Heart right ventricle (tissue), 16 donors: ENCODE results near the gene PPP4R1. TPM values are rescaled to one million over a fixed set of nuclear protein-coding genes. Genes with fewer than 3 reads are reported as not detected.

Experiments
- ATAC-seq, 8 donors: fragments of 200-7000 bp; cut with Tn5 transposase; one replicate each; pipeline ENCODE4 v1.9.1; 2020; ENCODE audit warnings: mild to moderate bottlenecking in 8 of 8, moderate library complexity in 8 of 8, moderate number of reproducible peaks in 1 of 8
- DNase-seq, 2 donors: peaks; one replicate each; pipeline ENCODE4 v3.0.0-alpha.2; 2020
- H3K27ac ChIP-seq, 10 donors: fragments of 200-600 bp; sonication (generic) in 2 of 10; one replicate each; pipeline versions ENCODE4 v1.5.0 to v1.8.0; 2020 to 2022; ENCODE audit warnings: mild to moderate bottlenecking in 3 of 10
- H3K27me3 ChIP-seq, 7 donors: fragments of 200-600 bp; one replicate each; pipeline ENCODE4 v1.8.0; 2021 to 2022; ENCODE audit warnings: mild to moderate bottlenecking in 2 of 7
- H3K36me3 ChIP-seq, 9 donors: fragments of 200-600 bp; sonication (generic) in 1 of 9; one replicate each; pipeline versions ENCODE4 v1.5.0 to v1.8.0; 2020 to 2022; ENCODE audit warnings: mild to moderate bottlenecking in 2 of 9
- H3K4me1 ChIP-seq, 9 donors: fragments of 200-600 bp; sonication (generic) in 1 of 9; one replicate each; pipeline versions ENCODE4 v1.5.0 to v1.8.0; 2020 to 2022; ENCODE audit warnings: mild to moderate bottlenecking in 4 of 9
- H3K4me3 ChIP-seq, 10 donors: fragments of 200-600 bp; sonication (generic) in 2 of 10; one replicate each; pipeline versions ENCODE4 v1.5.0 to v1.8.0; 2020 to 2022; ENCODE audit warnings: mild to moderate bottlenecking in 7 of 10, moderate library complexity in 2 of 10
- H3K9me3 ChIP-seq, 11 donors: fragments of 200-600 bp in 10 of 11; sonication (generic) in 2 of 11; one replicate each; pipeline versions ENCODE4 v1.5.0 to v1.8.0; 2013 to 2022; ENCODE audit warnings: mild to moderate bottlenecking in 2 of 11, control low read depth in 1 of 11, moderate library complexity in 1 of 11
- WGBS, 2 donors: extraction: QIAGEN DNeasy Blood & Tissue Kit; methylation state at CpG; one replicate each; pipeline ENCODE4 v1.1.7; 2013; ENCODE audit warnings: inconsistent platforms in 1 of 2; 5-methylcytosine and 5-hydroxymethylcytosine counted together
- intact Hi-C, 10 donors: fragments of 100-400 bp; cut with DNase I; formaldehyde crosslinking; loops; one replicate each; pipeline versions ENCODE4 v1.11.1 to v1.14.2; 2022
- polyA plus RNA-seq, 2 donors: library from polyadenylated mRNA; stranded (reverse); fragments of 200-250 nt; gene quantifications; one replicate each; pipeline ENCODE4 v1.2.3, GENCODE V29; 2013
- total RNA-seq, 10 donors: library from RNA; stranded (reverse); fragmentation: NEBNext Ultra II Directional in 3 of 10; extraction: Animal tissue kit (Norgen Biotek cat#: 25700) in 3 of 10; gene quantifications; one replicate each; pipeline versions ENCODE4 v1.2.1 to v1.2.4, GENCODE V29; 2021 to 2023
- TF ChIP-seq, protein P1 (sequence below), 9 donors: fragments of 200-600 bp; sonication (generic) in 2 of 9; IDR thresholded peaks; one replicate each; pipeline versions ENCODE4 v1.5.0 to v1.8.0; 2021 to 2022; ENCODE audit warnings: antibody characterized with exemption in 9 of 9, mild to moderate bottlenecking in 5 of 9, moderate library complexity in 1 of 9
- donor health status: Arrhythmogenic right ventricular cardiomyopathy.
- donor health status: ischemic (EF 13 %, LVEDD 7.1; RV severe dilation, severe dysfunction).
- donor health status: healthy with polysubstance abuse.
- donor health status: DM: no; HTN: yes; CAD: no.
- donor health status: DM: no; HTN: no; CAD: no.
- donor health status: ischemic (EF 25% LVEDD 6.9; RV normal size, moderate dysfunction).
- donor health status: ischemic (EF 25% LVEDD 5.7; RV mildly dilated, moderate dysfunction).
- donor health status: healthy.
- donor health status: DM: yes; HTN: yes; CAD: no.
- donor health status: Ischemic cardiomyopathy.
- donor health status: ischemic (EF 35%, LVEDD 5.7; RV mildly dilated, moderate dysfunction).
- donor health status: nonischemic (EF 11% LVEDD 7.7; RV severe dilation, severe dysfunction).
- donor health status: DM: yes; HTN: yes; CAD: no.
- donor health status: PGD.
- donor health status: ischemic (EF 29% LVEDD 5.4; RV normal size, mild dysfunction).
- donor health status: nonischemic (EF 23%, LVEDD 6.1; RV moderate dilation, normal function).

The PPP4R1 gene
- total and polyA plus RNA-seq, 12 donors = 24.7 to 87.4 (median 60.4) TPM

DNA sequence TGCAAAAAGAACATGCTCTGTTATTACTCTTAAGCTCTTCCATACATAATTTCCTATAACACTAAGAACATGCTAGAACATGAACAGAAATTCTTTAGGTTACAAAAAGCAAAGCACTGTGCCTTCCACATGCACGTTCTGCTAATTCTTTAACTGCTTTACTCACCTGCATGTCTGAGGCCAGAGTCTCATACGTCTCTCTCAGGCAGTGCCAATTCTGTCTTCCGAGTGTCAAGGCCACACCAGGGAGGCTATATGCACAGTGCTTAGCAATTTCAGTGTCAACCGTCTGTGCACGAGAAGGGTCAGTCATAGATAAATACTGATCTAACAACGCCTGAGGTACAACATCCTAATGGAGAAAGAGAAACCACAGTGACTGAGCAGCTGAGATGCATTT is 55.1 kb downstream of the PPP4R1 start:
- 92 to 93% methylated on average over 6 of the region's 6 CpGs for WGBS, 2 donors
- Histone ChIP-seq H3K9me3 (no peaks in the 10 kb centered on the region), H3K4me1 (peaks cover 0 to 27% (median 6%) of the 10 kb centered on the region in 9 donors), H3K4me3 (no peak overlapping the region), H3K36me3 (peaks cover 0 to 99% (median 47%) of the 10 kb centered on the region in 9 donors), H3K27me3 (no peaks in the 10 kb centered on the region), H3K27ac (no peak overlapping the region)
- DNase-seq (no peak), ATAC-seq (no peak)
- TF ChIP-seq, protein P1, sequence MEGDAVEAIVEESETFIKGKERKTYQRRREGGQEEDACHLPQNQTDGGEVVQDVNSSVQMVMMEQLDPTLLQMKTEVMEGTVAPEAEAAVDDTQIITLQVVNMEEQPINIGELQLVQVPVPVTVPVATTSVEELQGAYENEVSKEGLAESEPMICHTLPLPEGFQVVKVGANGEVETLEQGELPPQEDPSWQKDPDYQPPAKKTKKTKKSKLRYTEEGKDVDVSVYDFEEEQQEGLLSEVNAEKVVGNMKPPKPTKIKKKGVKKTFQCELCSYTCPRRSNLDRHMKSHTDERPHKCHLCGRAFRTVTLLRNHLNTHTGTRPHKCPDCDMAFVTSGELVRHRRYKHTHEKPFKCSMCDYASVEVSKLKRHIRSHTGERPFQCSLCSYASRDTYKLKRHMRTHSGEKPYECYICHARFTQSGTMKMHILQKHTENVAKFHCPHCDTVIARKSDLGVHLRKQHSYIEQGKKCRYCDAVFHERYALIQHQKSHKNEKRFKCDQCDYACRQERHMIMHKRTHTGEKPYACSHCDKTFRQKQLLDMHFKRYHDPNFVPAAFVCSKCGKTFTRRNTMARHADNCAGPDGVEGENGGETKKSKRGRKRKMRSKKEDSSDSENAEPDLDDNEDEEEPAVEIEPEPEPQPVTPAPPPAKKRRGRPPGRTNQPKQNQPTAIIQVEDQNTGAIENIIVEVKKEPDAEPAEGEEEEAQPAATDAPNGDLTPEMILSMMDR (IDR thresholded peaks at IDR 0.05) = no peak
- intact Hi-C loops = no loop called here

DNA sequence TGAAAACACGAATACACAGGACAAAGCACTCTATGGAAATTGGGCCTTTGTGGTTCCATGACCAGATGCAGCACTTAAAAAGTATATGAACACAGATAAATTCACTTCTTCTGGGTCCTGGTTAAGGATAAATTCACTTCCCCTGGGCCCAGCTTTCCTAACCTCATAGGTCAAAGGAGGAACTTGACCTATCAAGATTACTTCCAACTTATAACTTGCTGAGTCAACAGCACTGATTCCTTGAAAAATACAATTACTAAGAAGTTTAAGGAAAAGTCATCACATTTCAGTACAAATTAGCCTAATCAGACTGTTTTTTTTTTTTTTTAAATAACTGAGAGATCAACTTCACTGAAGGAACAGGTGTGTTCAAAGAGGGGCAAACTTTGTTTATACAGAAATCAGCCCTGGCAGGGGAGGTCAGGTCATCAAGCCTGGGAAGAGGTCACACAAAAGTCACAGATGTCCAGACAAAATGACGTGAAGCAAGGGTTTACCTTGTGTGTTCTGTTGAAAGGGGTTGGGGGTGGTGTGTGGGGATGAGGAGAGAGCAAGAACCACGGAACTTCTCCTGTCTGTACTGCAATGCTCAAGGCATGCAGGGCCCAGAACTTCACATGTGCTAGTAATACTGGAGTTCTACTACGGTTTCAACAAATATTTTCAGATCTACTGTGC is 55.8 kb downstream of the PPP4R1 start:
- Histone ChIP-seq H3K36me3 (peaks cover 0 to 100% (median 53%) of the 10 kb centered on the region in 9 donors), H3K9me3 (no peaks in the 10 kb centered on the region), H3K27me3 (no peaks in the 10 kb centered on the region), H3K4me3 (no peak overlapping the region), H3K4me1 (peaks cover 0 to 19% (median 0%) of the 10 kb centered on the region in 9 donors), H3K27ac (no peak overlapping the region)
- ATAC-seq = no peak
- WGBS, 2 donors = 88 to 90% methylated on average over 4 of the region's 4 CpGs
- no peak for DNase-seq
- intact Hi-C loops = no loop called here
- TF ChIP-seq, protein P1 (IDR thresholded peaks at IDR 0.05) = no peak

DNA sequence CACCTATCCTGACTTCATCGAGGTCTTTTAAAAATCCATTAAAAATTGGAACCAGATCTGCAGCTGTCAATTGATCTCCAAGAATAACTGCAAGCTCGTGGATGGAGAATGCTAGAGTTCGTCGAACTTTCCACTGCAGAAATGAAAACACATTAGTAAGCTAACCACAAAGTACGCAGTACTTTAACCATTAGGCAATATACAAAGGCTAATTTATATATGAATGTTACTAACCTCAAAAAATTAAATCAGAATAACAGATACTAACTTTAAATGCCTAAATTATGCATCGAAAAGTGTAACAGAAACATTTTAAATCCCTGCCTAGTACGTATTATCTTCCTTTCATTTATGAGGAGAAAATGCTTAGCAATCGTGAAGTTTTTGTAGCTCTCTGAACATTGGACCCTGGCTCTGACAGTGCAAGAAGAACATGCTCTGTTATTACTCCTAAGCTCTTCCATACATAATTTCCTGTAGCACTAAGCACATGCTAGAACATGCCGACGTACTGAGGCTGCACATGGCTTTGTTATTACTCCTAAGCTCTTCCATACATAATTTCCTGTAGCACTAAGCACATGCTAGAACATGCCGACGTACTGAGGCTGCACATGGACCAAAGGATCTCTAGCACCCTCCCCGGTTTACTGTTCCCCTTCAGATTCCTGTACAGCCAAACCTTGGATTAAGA is 57.0 kb downstream of the PPP4R1 start:
- ATAC-seq (no peak), DNase-seq (no peak)
- no peaks in the 10 kb centered on the region for H3K27me3 ChIP-seq
- H3K4me1 ChIP-seq = peaks cover 0 to 11% (median 0%) of the 10 kb centered on the region in 9 donors
- intact Hi-C loops = no loop called here
- TF ChIP-seq, protein P1 (IDR thresholded peaks at IDR 0.05) = no peak
- WGBS, 2 donors = 94% methylated on average over 13 of the region's 13 CpGs
- peaks cover 0 to 9% (median 0%) of the 10 kb centered on the region in 11 donors for H3K9me3 ChIP-seq
- H3K36me3 ChIP-seq = peaks cover 0 to 100% (median 52%) of the 10 kb centered on the region in 9 donors
- H3K27ac ChIP-seq = no peak overlapping the region
- no peak overlapping the region for H3K4me3 ChIP-seq

DNA sequence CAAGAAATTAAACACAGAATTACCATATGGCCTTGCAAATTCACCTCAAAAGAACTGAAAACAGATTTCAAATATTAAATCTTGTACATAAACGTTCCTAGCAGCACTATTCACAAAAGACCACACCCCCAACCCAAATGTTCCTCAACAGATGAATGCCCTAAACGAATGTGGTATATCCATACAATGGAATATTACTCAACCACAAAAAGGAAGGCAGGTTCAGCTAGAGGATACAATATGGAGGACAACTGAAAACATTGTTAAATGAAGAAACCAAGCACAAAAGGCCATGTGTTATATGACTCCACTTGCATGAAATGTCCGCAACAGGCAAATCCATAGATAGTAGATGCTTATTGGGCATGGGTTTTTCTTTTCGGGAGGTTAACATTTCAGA is 61.7 kb downstream of the PPP4R1 start:
- intact Hi-C loops = no loop called here
- TF ChIP-seq, protein P1 (IDR thresholded peaks at IDR 0.05) = no peak
- Histone ChIP-seq H3K9me3 (peaks cover 0 to 10% (median 0%) of the 10 kb centered on the region in 11 donors), H3K4me1 (no peaks in the 10 kb centered on the region), H3K36me3 (peaks cover 2 to 100% (median 72%) of the 10 kb centered on the region in 9 donors), H3K4me3 (no peak overlapping the region), H3K27me3 (no peaks in the 10 kb centered on the region), H3K27ac (no peak overlapping the region)
- DNase-seq (no peak), ATAC-seq (no peak)
- WGBS, 2 donors = 93 to 96% methylated on average over 4 of the region's 4 CpGs
